Measurements from ENCODE around the gene NCOA1.

NCOA1 gene

DNA sequence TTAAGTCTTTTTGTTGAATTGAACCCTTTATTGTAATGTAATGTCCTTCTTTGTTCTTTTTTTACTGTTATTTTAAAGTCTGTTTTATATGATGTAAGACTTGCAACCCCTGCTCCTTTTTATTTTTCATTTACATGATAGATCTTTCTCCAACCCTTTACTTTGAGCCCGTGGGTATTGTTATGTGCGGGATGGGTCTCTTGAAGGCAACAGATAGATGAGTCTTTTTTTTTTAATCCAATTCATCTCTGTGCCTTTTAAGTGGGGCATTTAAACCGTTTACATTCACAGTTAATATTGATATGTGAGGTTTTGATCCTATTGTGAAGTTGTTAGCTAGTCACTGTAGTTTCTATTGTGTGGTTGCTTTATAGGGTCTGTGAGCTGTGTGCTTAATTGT lies 120.6 kb downstream of the NCOA1 start:
- no peak for DNase-seq (ENCODE audit: low read depth)
- H3K4me3 ChIP-seq (ENCODE audit: low read depth, low read length), result no peak overlapping the region

DNA sequence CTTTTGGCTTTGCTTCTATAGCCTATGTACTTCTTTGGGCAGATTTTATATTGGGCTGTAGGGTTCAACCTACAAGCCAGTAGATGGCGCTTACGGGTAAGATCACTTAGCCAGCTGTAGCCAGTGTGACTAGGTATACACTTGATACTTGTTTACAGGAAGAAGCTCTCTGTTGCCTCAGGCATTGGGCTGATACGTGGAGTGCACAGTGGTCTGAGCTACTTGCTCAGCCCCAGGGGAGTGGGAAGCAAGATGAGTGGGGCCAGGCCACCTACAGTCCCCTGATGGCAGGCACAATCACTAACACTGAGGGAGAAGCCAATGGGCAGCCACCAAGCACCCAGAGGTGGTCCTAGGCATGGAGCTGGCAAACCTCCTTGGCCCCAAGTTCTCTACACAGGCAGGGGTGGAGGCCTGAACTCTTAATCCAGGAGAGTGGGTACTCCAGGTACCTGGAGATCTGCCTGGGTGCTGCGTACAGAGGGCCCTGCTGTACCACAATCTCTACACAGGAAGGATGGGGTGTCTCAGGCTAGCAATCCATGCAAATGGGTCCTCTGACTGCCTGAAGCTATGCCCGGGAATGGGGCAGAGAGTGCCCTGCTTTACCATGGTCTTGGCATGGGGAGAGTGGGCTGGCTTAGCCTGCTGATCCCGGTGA lies 122.2 kb downstream of the NCOA1 start:
- no peak overlapping the region for H3K4me3 ChIP-seq (ENCODE audit: low read depth, low read length)
- no peak for DNase-seq (ENCODE audit: low read depth)

DNA sequence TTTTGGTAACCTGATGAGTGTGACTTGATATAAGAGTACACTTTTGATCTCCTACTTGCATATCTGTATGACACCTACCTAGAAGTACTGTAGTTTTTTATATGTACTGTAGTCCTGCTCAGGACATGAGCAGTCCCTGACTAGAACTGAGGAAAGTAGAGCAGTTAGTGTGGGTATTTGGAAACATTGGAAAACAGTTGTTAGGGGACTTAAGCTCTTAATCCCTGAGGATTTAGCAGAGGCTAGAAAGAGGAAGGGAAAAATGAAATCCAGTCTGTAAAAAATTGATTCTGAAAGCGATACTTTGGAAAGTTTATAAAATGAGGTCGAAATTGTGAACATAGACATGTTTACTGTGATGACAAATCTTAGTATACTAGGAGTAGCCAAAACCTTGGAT lies 125.6 kb downstream of the NCOA1 start:
- H3K4me3 ChIP-seq (ENCODE audit: low read depth, low read length), result no peak overlapping the region
- DNase-seq (ENCODE audit: low read depth), result no peak

DNA sequence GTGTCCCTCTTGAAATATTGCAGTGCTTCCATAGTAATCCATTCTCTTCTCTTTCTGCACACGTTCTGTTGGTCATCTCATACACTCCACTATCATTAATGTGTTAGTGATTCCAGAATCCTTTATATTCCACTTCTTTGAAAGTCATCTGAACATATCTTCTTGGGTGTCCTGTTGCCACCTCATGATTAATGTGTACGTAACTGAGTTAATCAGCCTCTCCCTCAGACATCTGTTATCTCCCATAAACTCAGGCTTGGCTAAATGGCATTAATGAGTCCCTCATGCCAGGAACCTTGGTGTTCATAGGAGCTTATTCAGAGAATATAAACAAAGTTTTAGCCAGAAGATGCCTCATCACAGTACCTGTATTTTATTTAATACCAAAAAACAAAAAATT lies 126.4 kb downstream of the NCOA1 start:
- H3K4me3 ChIP-seq (ENCODE audit: low read depth, low read length), result no peak overlapping the region
- no peak for DNase-seq (ENCODE audit: low read depth)

DNA sequence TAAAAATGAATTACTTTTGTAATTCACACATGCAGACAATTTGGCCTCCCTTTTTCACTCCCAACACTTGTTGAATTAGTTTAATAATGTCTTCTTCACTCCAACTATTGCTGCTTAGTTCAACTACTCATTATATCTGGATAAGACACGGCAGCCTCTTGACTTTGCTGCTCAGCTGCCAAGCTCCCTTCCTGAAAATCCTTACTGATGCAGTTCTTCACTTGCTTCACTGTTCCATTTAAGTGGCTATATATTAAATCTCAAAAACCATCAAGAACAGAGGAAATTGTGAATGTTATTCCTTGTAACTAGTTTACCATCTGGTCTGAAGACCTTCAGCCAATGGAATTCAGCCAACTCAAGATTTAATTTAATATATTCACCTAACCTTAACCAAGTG lies 127.1 kb downstream of the NCOA1 start:
- no peak for DNase-seq (ENCODE audit: low read depth)
- no peak overlapping the region for H3K4me3 ChIP-seq (ENCODE audit: low read depth, low read length)

DNA sequence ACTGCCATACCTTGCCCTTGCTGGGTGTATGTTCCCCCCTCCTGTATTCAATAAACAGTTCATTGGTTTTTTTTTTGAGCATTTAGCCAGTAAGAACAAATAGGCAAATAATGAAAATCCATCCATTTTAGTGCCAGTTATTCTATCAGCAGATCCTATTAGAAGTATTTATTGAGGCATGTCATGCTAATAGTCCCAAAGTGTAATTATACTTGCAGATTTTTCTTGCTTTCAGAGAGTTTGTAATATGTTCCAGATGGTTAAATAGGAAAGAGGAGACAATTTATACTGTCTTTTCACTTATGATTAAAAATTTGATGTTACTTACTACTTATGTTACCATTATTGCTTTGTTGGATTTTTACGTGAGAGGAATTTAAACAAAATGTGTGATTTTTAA lies 127.6 kb downstream of the NCOA1 start:
- H3K4me3 ChIP-seq (ENCODE audit: low read depth, low read length), result no peak overlapping the region
- no peak for DNase-seq (ENCODE audit: low read depth)

DNA sequence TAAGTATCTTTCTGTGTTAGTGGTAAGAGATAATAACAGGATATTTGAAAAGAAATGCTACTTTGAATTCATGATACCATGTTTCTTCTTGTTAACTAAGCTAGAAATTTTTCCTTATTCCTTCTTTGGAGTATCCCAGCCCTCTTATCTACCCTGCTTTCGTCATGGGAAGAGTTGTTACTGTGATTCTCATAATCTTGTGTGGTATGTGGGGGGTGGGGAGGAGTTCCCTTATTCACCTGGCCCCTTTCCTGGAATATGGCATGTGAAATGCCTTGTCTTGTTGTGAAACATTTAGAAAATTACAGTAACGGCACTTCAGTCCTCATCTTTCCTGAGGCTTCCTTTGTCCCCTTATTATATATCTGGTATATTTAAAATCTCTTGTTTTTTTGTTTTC lies 129.9 kb downstream of the NCOA1 start:
- no peak for DNase-seq (ENCODE audit: low read depth)
- no peak overlapping the region for H3K4me3 ChIP-seq (ENCODE audit: low read depth, low read length)

DNA sequence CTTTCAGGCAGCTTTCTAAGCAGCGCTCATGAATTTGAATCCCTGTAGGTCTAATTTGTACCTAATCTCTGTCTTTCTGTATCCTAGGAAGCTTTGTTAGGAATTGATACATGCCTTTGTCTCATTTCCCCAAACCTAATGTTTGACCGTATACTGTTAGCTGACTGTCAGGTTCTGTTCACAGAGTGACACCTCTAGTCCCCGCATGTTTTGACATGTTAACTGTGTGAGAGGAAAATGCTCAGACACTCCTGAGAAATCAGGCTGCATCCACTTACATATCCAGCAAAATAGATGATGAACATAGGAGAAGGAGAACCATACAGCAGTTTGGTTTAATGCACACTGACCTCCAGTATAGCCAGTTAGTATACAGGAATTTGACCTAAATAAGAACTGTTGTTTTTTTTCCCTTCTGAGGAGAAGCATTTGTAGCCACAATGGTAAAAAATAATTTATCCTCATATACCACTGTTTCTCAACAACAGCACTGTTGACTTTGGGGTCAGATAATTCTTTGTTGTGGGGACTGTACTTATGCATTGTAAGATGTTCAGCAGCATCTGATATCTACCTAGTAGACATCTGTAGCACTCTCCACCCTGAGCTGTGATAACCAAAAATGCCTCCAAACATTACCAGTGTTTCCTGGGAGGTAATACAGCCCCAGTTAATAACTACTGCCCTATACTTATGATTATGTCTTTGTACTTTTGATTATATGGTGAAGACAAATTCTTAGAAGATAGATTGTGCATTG lies 130.9 kb downstream of the NCOA1 start:
- H3K4me3 ChIP-seq (ENCODE audit: low read depth, low read length), result no peak overlapping the region
- no peak for DNase-seq (ENCODE audit: low read depth)

DNA sequence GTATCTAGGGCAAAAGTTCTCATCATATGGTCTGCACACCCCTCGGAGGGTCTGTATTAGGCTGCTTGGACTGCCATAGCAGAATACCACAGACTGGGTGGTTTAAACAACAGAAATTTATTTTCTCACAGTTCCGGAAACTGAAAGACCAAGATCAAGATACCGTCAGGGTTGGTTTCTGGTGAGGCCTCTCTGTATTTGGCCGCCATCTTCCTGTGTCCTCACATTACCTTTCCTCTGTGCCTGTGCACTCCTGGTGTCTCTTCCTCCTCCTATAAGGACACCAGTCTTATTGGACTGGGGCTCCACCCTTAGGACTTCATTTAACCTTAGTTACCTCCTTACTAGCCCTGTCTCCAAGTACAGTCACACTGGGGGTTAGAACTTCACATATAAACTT lies 132.5 kb downstream of the NCOA1 start:
- no peak overlapping the region for H3K4me3 ChIP-seq (ENCODE audit: low read depth, low read length)
- no peak for DNase-seq (ENCODE audit: low read depth)

DNA sequence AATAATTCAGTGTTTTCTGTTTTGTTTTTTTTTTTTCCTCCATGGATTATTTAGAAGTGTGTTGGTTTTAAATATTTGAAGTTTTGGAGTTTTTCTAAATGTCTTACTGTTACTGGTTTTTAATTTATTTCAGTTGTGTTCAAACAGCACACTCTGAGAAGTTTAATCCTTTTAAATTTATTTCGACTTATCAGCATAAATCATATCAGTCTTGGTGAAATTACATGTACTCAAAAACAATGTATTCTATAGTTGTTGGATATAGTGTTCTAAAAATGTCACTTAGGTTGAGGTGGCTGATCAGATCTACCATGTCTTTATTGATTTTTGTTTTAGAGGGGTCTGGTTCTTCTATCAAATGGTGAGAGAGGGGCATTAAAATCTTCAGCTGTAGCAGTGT lies 134.7 kb downstream of the NCOA1 start:
- no peak for DNase-seq (ENCODE audit: low read depth)
- no peak overlapping the region for H3K4me3 ChIP-seq (ENCODE audit: low read depth, low read length)

DNA sequence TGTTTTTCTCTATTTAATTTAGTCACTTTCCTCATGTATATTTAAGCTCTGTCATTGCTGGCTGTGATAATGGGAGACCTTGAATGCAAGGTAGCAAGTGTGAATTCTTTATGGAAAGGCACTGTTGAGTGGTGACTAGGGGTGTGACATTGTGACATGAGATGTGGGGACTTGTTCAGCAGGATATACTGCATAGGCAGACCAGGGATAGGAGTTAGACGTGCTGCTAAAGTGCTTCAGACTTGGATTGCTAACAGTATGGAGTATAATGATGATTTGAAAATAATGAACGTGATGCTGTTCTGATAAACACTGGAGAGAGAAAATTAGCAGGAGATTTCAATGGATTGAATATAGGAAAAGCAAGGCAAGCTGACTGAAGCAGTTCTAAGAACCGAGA lies 135.1 kb downstream of the NCOA1 start:
- no peak for DNase-seq (ENCODE audit: low read depth)
- no peak overlapping the region for H3K4me3 ChIP-seq (ENCODE audit: low read depth, low read length)

DNA sequence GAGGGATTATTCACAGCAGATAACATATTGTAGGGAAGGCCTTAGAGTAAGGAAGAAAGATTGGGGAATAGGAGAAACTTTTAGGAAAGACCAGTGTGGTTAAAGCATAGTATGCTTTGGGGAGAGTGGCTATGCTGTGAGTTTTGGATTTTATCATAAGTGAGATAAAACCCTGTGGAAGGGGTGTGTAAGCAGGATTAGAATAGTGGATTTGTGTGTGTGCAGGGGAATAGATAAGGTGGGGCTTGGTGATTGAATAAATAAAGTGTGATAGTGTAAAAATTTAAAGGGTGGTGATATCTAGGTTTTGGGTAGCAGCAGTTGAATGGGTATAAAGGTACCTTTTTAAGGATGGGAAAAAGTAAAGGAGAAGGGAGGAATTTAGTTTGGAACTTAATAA lies 137.7 kb downstream of the NCOA1 start:
- no peak for DNase-seq (ENCODE audit: low read depth)
- no peak overlapping the region for H3K4me3 ChIP-seq (ENCODE audit: low read depth, low read length)

DNA sequence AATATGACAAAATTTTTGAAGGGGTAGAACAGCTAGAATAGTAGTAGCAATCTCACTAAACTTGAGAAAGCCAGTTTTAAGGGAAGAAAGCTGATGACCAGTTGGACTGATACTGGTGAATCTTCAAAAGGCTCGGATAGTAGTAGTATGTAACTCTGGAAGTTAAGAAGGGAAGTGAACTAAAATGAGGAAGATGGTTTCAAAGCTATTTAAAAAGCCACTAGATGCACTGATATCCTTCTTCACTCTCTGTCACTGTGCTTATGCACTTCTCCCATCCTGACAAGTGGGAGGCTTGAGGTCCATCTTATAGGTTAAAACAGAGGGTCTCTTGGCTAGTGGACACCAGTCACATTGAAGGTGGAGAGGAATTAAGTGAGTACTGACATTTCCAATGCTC lies 141.1 kb downstream of the NCOA1 start:
- DNase-seq (ENCODE audit: low read depth), result no peak
- no peak overlapping the region for H3K4me3 ChIP-seq (ENCODE audit: low read depth, low read length)

DNA sequence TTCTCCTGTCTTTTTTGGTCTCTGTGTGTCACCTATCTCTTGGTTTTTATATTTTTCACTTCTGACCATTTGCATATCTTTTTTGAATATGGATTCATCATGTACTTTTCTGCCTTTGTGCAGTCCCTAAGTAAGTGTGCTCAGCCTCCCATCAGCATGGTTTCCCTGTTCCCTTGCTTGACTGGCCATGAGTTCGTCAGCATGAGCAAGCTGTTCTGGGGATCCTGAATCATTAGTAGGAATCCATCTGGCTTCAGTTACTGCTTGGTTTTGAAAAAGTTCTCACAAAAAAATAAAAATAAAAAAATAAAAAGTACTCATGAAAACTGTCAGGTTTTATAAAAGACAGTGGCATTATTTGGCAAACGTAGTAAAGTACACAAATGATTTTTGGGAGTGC lies 144.1 kb downstream of the NCOA1 start:
- H3K4me3 ChIP-seq (ENCODE audit: low read depth, low read length), result no peak overlapping the region
- DNase-seq (ENCODE audit: low read depth), result no peak

DNA sequence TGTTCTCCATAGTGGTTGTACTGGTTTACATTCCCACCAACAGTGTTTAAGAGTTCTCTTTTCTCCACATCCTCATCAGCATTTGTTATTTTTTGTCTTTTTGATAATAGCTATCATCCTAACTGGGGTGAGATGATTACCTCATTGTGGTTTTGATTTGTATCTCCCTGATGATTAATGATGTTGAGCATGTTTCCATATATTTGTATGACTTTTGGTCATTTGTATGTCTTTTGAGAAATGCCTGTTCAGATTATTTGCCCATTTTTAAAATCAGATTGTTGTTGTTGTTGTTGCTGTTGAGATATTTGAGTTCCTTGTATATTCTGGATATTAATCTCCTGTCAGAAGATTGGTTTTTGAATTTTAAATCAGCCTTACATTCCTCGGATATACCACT lies 147.5 kb downstream of the NCOA1 start:
- DNase-seq (ENCODE audit: low read depth), result no peak
- H3K4me3 ChIP-seq (ENCODE audit: low read depth, low read length), result no peak overlapping the region

DNA sequence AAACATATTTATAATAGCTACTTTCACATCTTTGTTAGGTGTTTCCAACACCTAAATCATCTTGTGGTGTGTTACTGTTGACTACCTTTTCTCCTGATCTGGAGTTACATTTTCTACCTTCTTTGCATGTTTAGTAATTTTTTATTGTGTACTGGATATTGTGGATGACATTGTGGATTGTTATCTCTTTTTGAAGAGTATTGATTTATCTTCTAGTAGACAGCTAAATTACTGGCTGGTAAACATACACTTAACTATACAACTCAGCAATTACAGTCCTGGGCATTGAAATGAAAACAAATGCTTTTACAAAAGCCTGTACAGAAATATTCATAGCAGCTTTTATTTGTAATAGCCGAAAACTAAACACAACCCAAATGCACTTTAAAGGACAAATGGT lies 151.3 kb downstream of the NCOA1 start:
- no peak overlapping the region for H3K4me3 ChIP-seq (ENCODE audit: low read depth, low read length)
- no peak for DNase-seq (ENCODE audit: low read depth)

DNA sequence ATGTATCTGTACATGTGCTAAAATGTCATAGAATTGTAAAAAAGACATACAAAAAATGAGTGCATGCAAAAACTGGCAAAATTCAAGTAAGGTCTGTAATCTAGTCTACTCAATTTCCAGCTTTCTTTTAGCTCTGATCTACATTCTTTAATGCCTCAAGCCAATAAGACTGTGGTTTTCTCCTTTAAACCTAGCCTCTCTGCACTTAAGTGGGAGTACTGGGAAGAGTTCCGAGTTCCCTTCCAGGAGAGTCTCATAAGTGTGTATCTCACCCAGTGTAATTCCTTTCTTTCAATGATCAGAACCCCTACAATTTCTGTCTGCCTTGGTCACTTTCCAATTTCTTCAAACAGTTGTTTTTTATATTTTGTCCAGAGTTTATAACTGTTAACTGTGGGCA lies 152.0 kb downstream of the NCOA1 start:
- no peak overlapping the region for H3K4me3 ChIP-seq (ENCODE audit: low read depth, low read length)
- DNase-seq (ENCODE audit: low read depth), result no peak

DNA sequence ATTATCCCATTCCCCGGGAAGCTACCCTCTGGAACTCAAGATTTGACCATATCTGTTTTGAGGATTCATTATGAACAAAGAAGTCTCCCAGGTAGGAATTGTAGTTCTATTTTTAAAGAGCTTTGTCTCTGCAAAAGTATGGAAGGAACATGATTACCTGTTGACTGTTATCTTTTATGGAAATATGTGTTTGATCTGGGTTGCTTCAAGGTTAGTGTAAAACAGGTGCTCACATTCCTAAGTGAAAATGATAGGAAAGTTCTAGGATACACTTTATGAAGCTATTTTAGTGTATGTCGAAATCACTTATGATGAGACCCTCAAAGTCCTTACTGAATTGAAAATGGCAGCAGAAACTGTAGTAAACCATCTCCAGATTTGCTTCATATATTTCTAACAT lies 153.0 kb downstream of the NCOA1 start:
- DNase-seq (ENCODE audit: low read depth), result no peak
- no peak overlapping the region for H3K4me3 ChIP-seq (ENCODE audit: low read depth, low read length)

DNA sequence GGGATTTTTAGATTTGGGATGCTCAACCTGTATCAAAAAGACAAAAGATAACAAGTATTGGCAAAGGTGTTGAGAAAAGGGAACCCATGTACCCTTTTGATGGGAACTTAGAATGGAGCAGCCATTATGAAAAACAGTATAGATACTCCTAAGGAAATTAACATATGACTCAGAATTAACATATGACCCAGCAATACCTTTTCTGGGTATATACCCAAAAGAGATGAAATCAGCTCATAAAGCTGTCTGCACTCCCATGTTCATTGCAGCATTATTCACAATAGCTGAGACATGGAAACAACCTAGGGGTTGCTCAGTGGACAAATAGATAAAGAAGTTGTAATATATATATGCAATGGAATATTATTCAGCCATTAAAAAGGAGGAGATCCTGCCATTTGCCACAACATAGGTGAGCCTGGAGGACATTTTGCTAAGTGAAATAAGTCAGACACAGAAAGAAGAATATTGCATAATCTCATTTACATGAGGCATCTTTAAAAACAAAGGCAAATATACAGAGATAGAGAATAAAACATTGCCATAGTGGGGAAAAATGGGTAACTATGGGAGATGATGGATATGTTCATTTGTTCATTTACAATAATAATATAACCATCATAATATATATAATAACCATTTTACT lies 160.1 kb downstream of the NCOA1 start:
- DNase-seq (ENCODE audit: low read depth), result no peak
- no peak overlapping the region for H3K4me3 ChIP-seq (ENCODE audit: low read depth, low read length)

DNA sequence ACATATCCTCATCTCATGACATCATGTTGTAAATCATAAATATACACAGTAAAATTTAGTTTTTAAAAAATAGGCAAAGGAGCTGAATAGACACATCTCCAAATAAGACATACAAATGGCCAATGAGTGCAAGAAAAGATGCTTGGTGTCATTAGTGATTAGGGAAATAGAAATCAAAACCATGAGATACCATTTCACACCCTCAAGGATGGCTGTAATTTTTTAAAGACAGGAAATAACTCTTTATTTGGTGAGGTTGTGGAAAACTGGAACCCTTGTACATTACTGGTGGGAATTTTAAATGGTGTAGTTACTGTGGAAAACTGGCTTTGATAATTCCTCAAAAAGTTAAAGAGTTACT lies 160.6 kb downstream of the NCOA1 start:
- no peak overlapping the region for H3K4me3 ChIP-seq (ENCODE audit: low read depth, low read length)
- no peak for DNase-seq (ENCODE audit: low read depth)

Measured in skeletal muscle cell (primary cell).